Stimulated activated CD4-positive, alpha-beta T cell treated with anti-CD3 and anti-CD28 coated beads, Interleukin-12 subunit alpha, Interleukin-12 subunit beta, amount 100 ng/mL, for 24 hours (primary cell): Measurements from ENCODE around the gene MYEOV.
A peak's percentile ranks its signal among the peaks of the same experiment; 100 is the strongest.

Experiments
- DNase-seq, 2 experiments: peaks; one replicate each; pipeline ENCODE4 v3.0.0-alpha.2; 2020; ENCODE audit warnings: low read depth in 2 of 2

The MYEOV gene

GRCh38 chr11:69301455-69302401 lies 7.8 kb downstream of the MYEOV start:
- peak in 1 of 2 experiments; percentile 24 for DNase-seq

GRCh38 chr11:69302447-69303020 lies 8.6 kb downstream of the MYEOV start:
- no peak for DNase-seq

- DNase-seq: no peak
Observed at GRCh38 chr11:69303427-69303826, 9.5 kb downstream of the MYEOV start.

- no peak for DNase-seq
Observed at GRCh38 chr11:69304258-69304657, 10.3 kb downstream of the MYEOV start.

GRCh38 chr11:69304686-69305085 lies 10.7 kb downstream of the MYEOV start:
- DNase-seq: no peak

GRCh38 chr11:69305885-69306540 lies 12.1 kb downstream of the MYEOV start:
- DNase-seq: no peak

GRCh38 chr11:69306821-69307220 lies 12.9 kb downstream of the MYEOV start:
- DNase-seq: no peak

GRCh38 chr11:69307421-69307820 lies 13.5 kb downstream of the MYEOV start:
- DNase-seq: no peak

- DNase-seq: no peak
Observed at GRCh38 chr11:69307871-69308431, 14.0 kb downstream of the MYEOV start.

- no peak for DNase-seq
Observed at GRCh38 chr11:69308491-69308911, 14.5 kb downstream of the MYEOV start.

GRCh38 chr11:69308936-69309615 lies 15.1 kb downstream of the MYEOV start:
- no peak for DNase-seq

GRCh38 chr11:69309631-69310280 lies 15.8 kb downstream of the MYEOV start:
- DNase-seq: no peak

GRCh38 chr11:69310351-69310750 lies 16.4 kb downstream of the MYEOV start:
- no peak for DNase-seq

- DNase-seq: peak in 1 of 2 experiments; percentile 32
Observed at GRCh38 chr11:69310934-69311766, 17.2 kb downstream of the MYEOV start.

- no peak for DNase-seq
Observed at GRCh38 chr11:69311767-69312385, 17.9 kb downstream of the MYEOV start.

- no peak for DNase-seq
Observed at GRCh38 chr11:69312453-69313404, 18.8 kb downstream of the MYEOV start.

GRCh38 chr11:69313992-69314391 lies 20.0 kb downstream of the MYEOV start:
- DNase-seq: no peak

- DNase-seq: no peak
Observed at GRCh38 chr11:69314555-69314954, 20.6 kb downstream of the MYEOV start.

GRCh38 chr11:69316956-69317355 lies 23.0 kb downstream of the MYEOV start:
- no peak for DNase-seq
